Measurements from ENCODE around the gene PCED1A. TPM values are rescaled to one million over a fixed set of nuclear protein-coding genes. Genes with fewer than 3 reads are reported as not detected.

PCED1A gene, protein sequence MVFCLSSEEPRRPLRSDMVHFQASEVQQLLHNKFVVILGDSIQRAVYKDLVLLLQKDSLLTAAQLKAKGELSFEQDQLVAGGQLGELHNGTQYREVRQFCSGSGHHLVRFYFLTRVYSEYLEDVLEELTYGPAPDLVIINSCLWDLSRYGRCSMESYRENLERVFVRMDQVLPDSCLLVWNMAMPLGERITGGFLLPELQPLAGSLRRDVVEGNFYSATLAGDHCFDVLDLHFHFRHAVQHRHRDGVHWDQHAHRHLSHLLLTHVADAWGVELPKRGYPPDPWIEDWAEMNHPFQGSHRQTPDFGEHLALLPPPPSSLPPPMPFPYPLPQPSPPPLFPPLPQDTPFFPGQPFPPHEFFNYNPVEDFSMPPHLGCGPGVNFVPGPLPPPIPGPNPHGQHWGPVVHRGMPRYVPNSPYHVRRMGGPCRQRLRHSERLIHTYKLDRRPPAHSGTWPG
- 13.4 and 14.6 TPM in 2 replicates for total RNA-seq (2021; fragmentation: NEBNext Ultra II Directional; extraction: Animal tissue kit (Norgen Biotek cat#: 25700))
- polyA plus RNA-seq (2011; rRNA removed) = 18.9 and 30.8 TPM in 2 replicates
- polyA plus RNA-seq (2011; cell fraction: cytosol; rRNA removed) = 21.9 TPM
- 97.9 TPM for polyA plus RNA-seq (2011; cell fraction: nucleus; rRNA removed)
- 11.9 to 22.8 TPM (median 19.8 TPM) in 4 replicates for polyA plus RNA-seq (2012, experiment 1 of 2)
- polyA plus RNA-seq (2012, experiment 2 of 2) = 11.9 TPM
- polyA plus RNA-seq (2013, experiment 1 of 2) = 21.5 TPM
- 21.1 TPM for polyA plus RNA-seq (2013, experiment 2 of 2)
- polyA minus RNA-seq (2011; rRNA and poly(A)+ RNA removed) = 2.6 and 3.8 TPM in 2 replicates
- polyA minus RNA-seq (2011; cell fraction: cytosol; rRNA and poly(A)+ RNA removed) = 7.5 TPM
- 9.9 TPM for polyA minus RNA-seq (2011; cell fraction: nucleus; rRNA and poly(A)+ RNA removed)
- long read RNA-seq, experiment 1, partial matches to known transcripts = 5 of 10 reads
- long read RNA-seq, experiment 1, other reads (novel, unspliced or antisense) = 5 of 10 reads
- long read RNA-seq, experiment 2 = 0 reads

DNA sequence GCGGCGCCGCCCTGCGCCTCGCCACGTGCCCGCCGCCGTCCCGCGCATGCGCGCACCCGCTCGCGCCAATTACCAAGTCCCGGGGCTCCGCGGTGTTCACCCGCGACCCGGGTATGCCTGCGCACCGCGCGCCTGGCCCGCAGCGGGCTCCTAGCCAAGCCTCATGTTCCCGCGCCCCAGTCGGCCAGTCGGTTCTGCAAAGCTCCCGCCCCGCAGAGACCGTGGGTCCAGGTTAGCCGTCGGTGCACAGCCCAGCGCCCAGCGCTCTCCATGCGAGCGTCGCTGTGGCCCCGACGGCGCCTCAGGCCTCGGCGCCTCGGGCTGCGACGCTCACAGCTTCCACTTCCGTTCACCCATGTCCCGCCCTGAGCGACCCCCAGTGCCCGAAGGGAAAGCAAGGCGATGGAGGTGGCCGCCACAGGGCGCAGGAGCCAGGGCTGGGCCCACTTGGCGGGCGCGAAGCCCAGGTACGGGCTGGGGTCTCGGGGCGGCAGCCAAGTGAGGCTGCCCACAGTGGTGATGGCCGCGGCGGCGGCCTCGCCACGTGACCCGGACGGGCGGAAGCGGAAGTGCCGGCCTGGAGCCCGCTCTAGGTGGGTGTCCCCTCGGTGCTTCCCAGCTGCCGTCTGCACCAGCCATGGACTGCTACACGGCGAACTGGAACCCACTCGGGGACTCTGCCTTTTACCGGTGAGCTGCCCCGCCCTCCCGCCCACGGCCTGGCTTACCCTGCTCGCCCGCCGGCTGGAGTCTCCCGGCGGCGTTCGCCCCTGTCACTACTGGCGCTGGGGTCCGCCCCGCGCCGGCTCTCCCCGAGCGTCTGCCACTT is at the start of gene PCED1A, which contains the start of gene VPS16:
Gene PCED1A (minus strand): TSS at position 518 of the 829 bp plus-strand sequence. CDS start 743 bp downstream, outside the sequence.
Gene VPS16 (plus strand): TSS at position 608 of the 829 bp plus-strand sequence. CDS start 30 bp downstream, at position 638.
- Histone ChIP-seq H2BK12ac (ENCODE audit: low read depth, low read length) (0 out of 2 replicates have a peak within 1 kb of the TSS, but pooled peaks have one; percentile 23), H3K79me2 (ENCODE audit: control insufficient read depth in 1 of 2, insufficient read depth in 2 of 2, low read length in 2 of 2) (no peaks in the 10 kb centered on the region), H3K36me3 (ENCODE audit: control insufficient read depth in 2 of 4, insufficient read depth in 4 of 4, low read length in 3 of 4) (peaks cover 0 to 5% (median 0%) of the 10 kb centered on the region in 4 experiments; a peak in 1 of 8 replicates), H3K18ac (ENCODE audit: extremely low read depth, low read length) (no peak within 1 kb of the TSS; the same call in none of the 2 replicates), H3K27ac (ENCODE audit: low read depth, low read length) (no peak within 1 kb of the TSS), H4K5ac (ENCODE audit: insufficient read length, low read depth, low read length) (peak within 1 kb of the TSS; percentile 62), H2BK120ac (replicated peaks; ENCODE audit: low read depth, low read length) (no peak within 1 kb of the TSS), H3K9me3 (ENCODE audit: insufficient read depth in 2 of 2, low read depth in 1 of 2, low read length in 1 of 2) (peaks cover 0 to 6% of the 10 kb centered on the region in 2 experiments; a peak in 1 of 4 replicates), H2AK5ac (ENCODE audit: low read depth, low read length) (no peak within 1 kb of the TSS), H3K27me3 (replicated peaks in 1 of 4; ENCODE audit: control insufficient read depth in 3 of 4, extremely low read depth in 1 of 4, insufficient read depth in 3 of 4, low read length in 3 of 4) (peaks cover 5 to 20% (median 17%) of the 10 kb centered on the region in 4 experiments), H4K8ac (ENCODE audit: extremely low read depth, insufficient read depth, low read length) (peak within 1 kb of the TSS; percentile 98), H3K23ac (ENCODE audit: insufficient read length) (no peak within 1 kb of the TSS), H2BK15ac (ENCODE audit: low read length) (no peak within 1 kb of the TSS), H3K9ac (replicated peaks in 1 of 4; ENCODE audit: extremely low read depth in 1 of 4, low read depth in 3 of 4, low read length in 3 of 4) (peak within 1 kb of the TSS in 2 of 4 experiments; percentile 48 to 53; a peak in 3 of 7 replicates), H3K4me1 (replicated peaks in 1 of 4; ENCODE audit: control insufficient read depth in 3 of 4, insufficient read depth in 4 of 4, low read length in 3 of 4) (no peaks in the 10 kb centered on the region; a peak in 1 of 7 replicates), H3K4ac (replicated peaks; ENCODE audit: insufficient read length, low read depth, low read length) (no peak within 1 kb of the TSS), H3K56ac (replicated peaks; ENCODE audit: insufficient read length, low read depth, low read length) (peak within 1 kb of the TSS; percentile 36), H3K4me2 (ENCODE audit: insufficient read depth in 1 of 2, low read depth in 2 of 2, low read length in 2 of 2) (peak within 1 kb of the TSS; percentile 56 to 89), H2BK5ac (ENCODE audit: low read depth, low read length) (no peak within 1 kb of the TSS), H4K20me1 (replicated peaks in 1 of 2; ENCODE audit: control insufficient read depth in 1 of 2, insufficient read depth in 2 of 2, low read length in 2 of 2) (peaks cover 0 to 5% of the 10 kb centered on the region in 2 experiments), H4K91ac (replicated peaks; ENCODE audit: insufficient read length, low read length) (peak within 1 kb of the TSS; percentile 89), H3K23me2 (ENCODE audit: low read depth, low read length) (peaks cover 9% of the 10 kb centered on the region; the same call in 1 of the 2 replicates), H3K79me1 (ENCODE audit: low read depth, low read length) (no peaks in the 10 kb centered on the region), H2BK20ac (ENCODE audit: low read length) (no peak within 1 kb of the TSS), H2AFZ (ENCODE audit: low read length) (peak within 1 kb of the TSS; percentile 78; the same call in 1 of the 2 replicates), H3K4me3 (ENCODE audit: extremely low read depth in 1 of 4, insufficient read depth in 2 of 4, low read depth in 3 of 4, low read length in 4 of 4) (peak within 1 kb of the TSS; percentile 64 to 93 (median 71)), H3K14ac (ENCODE audit: insufficient read length) (no peak within 1 kb of the TSS)
- ChIA-PET POLR2A (ENCODE audit: partially characterized antibody) (interaction anchor here (0.6 to 2.7 kb wide), 9 partner anchors 10 to 186 kb away, joined by 3 to 10 read pairs (median 3); partner anchors contain the start of gene PTPRA), CTCF (ENCODE audit: partially characterized antibody) (interaction anchor here (1.8 to 4.1 kb wide), 4 partner anchors 11 to 88 kb away, joined by 4 to 20 read pairs (median 6); no protein-coding TSS in a partner anchor)
- no peak for FAIRE-seq
- peak; percentile 49 to 93 for DNase-seq (ENCODE audit: low read depth in 1 of 2, low spot score in 2 of 2)
- WGBS, 2 experiments (ENCODE audit: extremely low coverage in 1 of 2, insufficient coverage in 1 of 2, insufficient read length in 1 of 2, insufficient replicate concordance in 2 of 2, low coverage in 1 of 2, low lambda C conversion rate in 2 of 2, missing lambda C conversion rate in 1 of 2) = 19% methylated on average over 64 of the region's 98 CpGs; no CpG with 5 or more reads in 1 of the 2 experiments
- TF ChIP-seq JUND (IDR thresholded peaks at IDR 0.05; ENCODE audit: low read length) (no peak), KDM4A (IDR thresholded peaks at IDR 0.05; ENCODE audit: low read depth, low read length, severe bottlenecking) (peak; percentile 100)
- TF ChIP-seq, protein P1, sequence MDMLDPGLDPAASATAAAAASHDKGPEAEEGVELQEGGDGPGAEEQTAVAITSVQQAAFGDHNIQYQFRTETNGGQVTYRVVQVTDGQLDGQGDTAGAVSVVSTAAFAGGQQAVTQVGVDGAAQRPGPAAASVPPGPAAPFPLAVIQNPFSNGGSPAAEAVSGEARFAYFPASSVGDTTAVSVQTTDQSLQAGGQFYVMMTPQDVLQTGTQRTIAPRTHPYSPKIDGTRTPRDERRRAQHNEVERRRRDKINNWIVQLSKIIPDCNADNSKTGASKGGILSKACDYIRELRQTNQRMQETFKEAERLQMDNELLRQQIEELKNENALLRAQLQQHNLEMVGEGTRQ (IDR thresholded peaks at IDR 0.05; ENCODE audit: low read length) = peak; percentile 97
- TF ChIP-seq, protein P2, sequence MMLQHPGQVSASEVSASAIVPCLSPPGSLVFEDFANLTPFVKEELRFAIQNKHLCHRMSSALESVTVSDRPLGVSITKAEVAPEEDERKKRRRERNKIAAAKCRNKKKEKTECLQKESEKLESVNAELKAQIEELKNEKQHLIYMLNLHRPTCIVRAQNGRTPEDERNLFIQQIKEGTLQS (IDR thresholded peaks at IDR 0.05; ENCODE audit: insufficient read depth, low read depth, low read length) = peak; percentile 80

Data from H1 (cell line).